CD8-positive, alpha-beta memory T cell (primary cell): ENCODE measurements around the gene NPHP4. TPM values are rescaled to one million over a fixed set of nuclear protein-coding genes. Genes with fewer than 3 reads are reported as not detected.

Source experiments
- CTCF ChIA-PET: fragments of 350-600 bp; sonication (Branson Sonifier 250); formaldehyde crosslinking; loops from one replicate; lab custom pipeline; 2021; ENCODE audit warnings: antibody characterized with exemption; lab: Charles Lee
- POLR2A ChIA-PET: fragments of 350-600 bp; sonication (Branson Sonifier 250); formaldehyde crosslinking; loops from one replicate; lab custom pipeline; 2021; ENCODE audit warnings: antibody characterized with exemption; lab: Charles Lee
- DNase-seq, 5 donors: peaks; one replicate each; pipeline versions ENCODE4 v3.0.0 to v3.0.0-alpha.2; 2020 to 2022; ENCODE audit warnings: mixed read lengths in 1 of 5
- H3K27ac ChIP-seq: one replicate; pipeline ENCODE4 v1.7.0; 2013; ENCODE audit warnings: low read depth, mild to moderate bottlenecking, low read length, moderate library complexity
- H3K27me3 ChIP-seq: 2 replicates; pipeline ENCODE4 v1.7.0; 2013; ENCODE audit warnings: low read length, mild to moderate bottlenecking; ENCODE audit not compliant: insufficient read depth, poor library complexity, severe bottlenecking
- H3K36me3 ChIP-seq: 2 replicates; pipeline ENCODE4 v1.7.0; 2013; ENCODE audit warnings: mild to moderate bottlenecking, low read length, moderate library complexity; ENCODE audit not compliant: insufficient read depth
- H3K4me1 ChIP-seq: 2 replicates; pipeline ENCODE4 v1.7.0; 2013; ENCODE audit warnings: mild to moderate bottlenecking, low read length, moderate library complexity; ENCODE audit not compliant: insufficient read depth
- H3K4me3 ChIP-seq: 2 replicates; pipeline ENCODE4 v1.7.0; 2013; ENCODE audit warnings: mild to moderate bottlenecking, low read length
- H3K9me3 ChIP-seq: 2 replicates; pipeline ENCODE4 v1.7.0; 2013; ENCODE audit warnings: mild to moderate bottlenecking, low read length
- H3K27ac Mint-ChIP-seq, 8 donors: one replicate each; pipeline ENCODE4 v1.8.0; 2020 to 2021; ENCODE audit warnings: mixed read lengths in 8 of 8, mild to moderate bottlenecking in 6 of 8, inconsistent platforms in 3 of 8, moderate library complexity in 3 of 8
- H3K27me3 Mint-ChIP-seq, 2 donors: one replicate each; pipeline ENCODE4 v1.8.0; 2020 to 2021; ENCODE audit warnings: mixed read lengths in 2 of 2, mild to moderate bottlenecking in 1 of 2, moderate library complexity in 1 of 2
- H3K36me3 Mint-ChIP-seq, 3 donors: one replicate each; pipeline ENCODE4 v1.8.0; 2020 to 2021; ENCODE audit warnings: mixed read lengths in 3 of 3, inconsistent platforms in 1 of 3, mild to moderate bottlenecking in 1 of 3
- H3K4me1 Mint-ChIP-seq, 3 donors: one replicate each; pipeline ENCODE4 v1.8.0; 2020 to 2021; ENCODE audit warnings: mixed read lengths in 3 of 3, inconsistent platforms in 1 of 3, mild to moderate bottlenecking in 1 of 3
- H3K4me3 Mint-ChIP-seq, 7 donors: one replicate each; pipeline ENCODE4 v1.8.0; 2020 to 2021; ENCODE audit warnings: mixed read lengths in 7 of 7, mild to moderate bottlenecking in 6 of 7, moderate library complexity in 4 of 7, inconsistent platforms in 2 of 7
- H3K9me3 Mint-ChIP-seq, 5 donors: one replicate each; pipeline ENCODE4 v1.8.0; 2020 to 2022; ENCODE audit warnings: mixed read lengths in 5 of 5, mild to moderate bottlenecking in 3 of 5, moderate library complexity in 2 of 5, inconsistent platforms in 1 of 5
- polyA plus RNA-seq: library from polyadenylated mRNA; unstranded; fragments of 300-500 nt; fragmentation: Illumina TruSeq; gene quantifications from one replicate; pipeline ENCODE4 v1.2.3, GENCODE V29; 2021
- total RNA-seq, 2 experiments: library from RNA; stranded (reverse); gene quantifications; one replicate each; pipeline ENCODE4 v1.2.3, GENCODE V29; 2021

The NPHP4 gene
- total and polyA plus RNA-seq, 3 experiments from 2014 or later = 1.2 to 11.5 (median 11.2) TPM

GRCh38 chr1:5945445-5945844 is 46.8 kb downstream of the NPHP4 start:
- Histone ChIP-seq H3K27ac (no peak overlapping the region), H3K9me3 (no peaks in the 10 kb centered on the region), H3K27me3 (no peaks in the 10 kb centered on the region), H3K4me3 (no peak overlapping the region), H3K4me1 (no peaks in the 10 kb centered on the region), H3K36me3 (no peaks in the 10 kb centered on the region)
- CTCF ChIA-PET = no interaction called here
- no peaks in the 10 kb centered on the region for H3K9me3 Mint-ChIP-seq
- POLR2A ChIA-PET = no interaction called here
- H3K27me3 Mint-ChIP-seq = no peaks in the 10 kb centered on the region
- H3K27ac Mint-ChIP-seq = peak overlapping the region in 2 of 8 donors; percentile 14 to 21
- H3K4me3 Mint-ChIP-seq = no peak overlapping the region
- H3K36me3 Mint-ChIP-seq = peaks cover 4 to 26% (median 8%) of the 10 kb centered on the region in 3 donors
- DNase-seq = no peak
- H3K4me1 Mint-ChIP-seq = peaks cover 0 to under 1% (median 0%) of the 10 kb centered on the region in 3 donors

GRCh38 chr1:5944843-5945167 is 47.4 kb downstream of the NPHP4 start:
- DNase-seq = no peak
- H3K9me3 ChIP-seq = no peaks in the 10 kb centered on the region
- ChIA-PET CTCF (no interaction called here), POLR2A (no interaction called here)
- Mint-ChIP-seq H3K36me3 (peaks cover 4 to 26% (median 8%) of the 10 kb centered on the region in 3 donors), H3K9me3 (no peaks in the 10 kb centered on the region), H3K27ac (no peak overlapping the region), H3K27me3 (no peaks in the 10 kb centered on the region), H3K4me1 (no peaks in the 10 kb centered on the region), H3K4me3 (no peak overlapping the region)
- H3K36me3 ChIP-seq = no peaks in the 10 kb centered on the region
- no peak overlapping the region for H3K4me3 ChIP-seq
- H3K27ac ChIP-seq = no peak overlapping the region
- no peaks in the 10 kb centered on the region for H3K27me3 ChIP-seq
- H3K4me1 ChIP-seq = no peaks in the 10 kb centered on the region

- CTCF ChIA-PET = no interaction called here
- H3K27ac ChIP-seq = no peak overlapping the region
- no peak for DNase-seq
- no peaks in the 10 kb centered on the region for H3K4me1 ChIP-seq
- POLR2A ChIA-PET = no interaction called here
- Mint-ChIP-seq H3K4me1 (no peaks in the 10 kb centered on the region), H3K36me3 (peaks cover 3 to 25% (median 8%) of the 10 kb centered on the region in 3 donors), H3K4me3 (no peak overlapping the region), H3K27ac (no peak overlapping the region), H3K27me3 (no peaks in the 10 kb centered on the region), H3K9me3 (no peaks in the 10 kb centered on the region)
- no peaks in the 10 kb centered on the region for H3K27me3 ChIP-seq
- no peak overlapping the region for H3K4me3 ChIP-seq
- H3K36me3 ChIP-seq = no peaks in the 10 kb centered on the region
- H3K9me3 ChIP-seq = no peaks in the 10 kb centered on the region
These were observed 47.9 kb downstream of the NPHP4 start for GRCh38 chr1:5944154-5944842.

GRCh38 chr1:5943343-5944124 is 48.7 kb downstream of the NPHP4 start:
- Histone ChIP-seq H3K36me3 (no peaks in the 10 kb centered on the region), H3K4me3 (no peak overlapping the region), H3K27me3 (no peaks in the 10 kb centered on the region), H3K4me1 (no peaks in the 10 kb centered on the region), H3K9me3 (no peaks in the 10 kb centered on the region), H3K27ac (no peak overlapping the region)
- Mint-ChIP-seq H3K36me3 (peaks cover 0 to 23% (median 6%) of the 10 kb centered on the region in 3 donors), H3K4me3 (no peak overlapping the region), H3K9me3 (no peaks in the 10 kb centered on the region), H3K4me1 (no peaks in the 10 kb centered on the region), H3K27ac (no peak overlapping the region), H3K27me3 (no peaks in the 10 kb centered on the region)
- no peak for DNase-seq
- POLR2A ChIA-PET = no interaction called here
- CTCF ChIA-PET = no interaction called here

- Histone ChIP-seq H3K4me3 (no peak overlapping the region), H3K36me3 (no peaks in the 10 kb centered on the region), H3K27ac (no peak overlapping the region), H3K4me1 (no peaks in the 10 kb centered on the region), H3K27me3 (no peaks in the 10 kb centered on the region), H3K9me3 (no peaks in the 10 kb centered on the region)
- DNase-seq = no peak
- ChIA-PET CTCF (no interaction called here), POLR2A (no interaction called here)
- H3K4me3 Mint-ChIP-seq = no peak overlapping the region
- peaks cover 0 to 19% (median 9%) of the 10 kb centered on the region in 3 donors for H3K36me3 Mint-ChIP-seq
- H3K27ac Mint-ChIP-seq = no peak overlapping the region
- no peaks in the 10 kb centered on the region for H3K9me3 Mint-ChIP-seq
- no peaks in the 10 kb centered on the region for H3K27me3 Mint-ChIP-seq
- H3K4me1 Mint-ChIP-seq = peaks cover 0 to 3% (median 0%) of the 10 kb centered on the region in 3 donors
These were observed 50.6 kb downstream of the NPHP4 start for GRCh38 chr1:5941671-5942070.

- H3K36me3 Mint-ChIP-seq = peaks cover 0 to 14% (median 9%) of the 10 kb centered on the region in 3 donors
- ChIA-PET POLR2A (no interaction called here), CTCF (no interaction called here)
- H3K27ac Mint-ChIP-seq = peak overlapping the region in 1 of 8 donors; percentile 20
- H3K9me3 ChIP-seq = no peaks in the 10 kb centered on the region
- H3K9me3 Mint-ChIP-seq = no peaks in the 10 kb centered on the region
- H3K36me3 ChIP-seq = no peaks in the 10 kb centered on the region
- no peaks in the 10 kb centered on the region for H3K27me3 ChIP-seq
- H3K27ac ChIP-seq = no peak overlapping the region
- H3K27me3 Mint-ChIP-seq = no peaks in the 10 kb centered on the region
- no peak overlapping the region for H3K4me3 Mint-ChIP-seq
- no peak overlapping the region for H3K4me3 ChIP-seq
- no peak for DNase-seq
- H3K4me1 Mint-ChIP-seq = peaks cover 0 to 3% (median 0%) of the 10 kb centered on the region in 3 donors
- no peaks in the 10 kb centered on the region for H3K4me1 ChIP-seq
These were observed 51.4 kb downstream of the NPHP4 start for GRCh38 chr1:5940723-5941407.

GRCh38 chr1:5939271-5940170 is 52.7 kb downstream of the NPHP4 start:
- Histone ChIP-seq H3K4me1 (no peaks in the 10 kb centered on the region), H3K4me3 (no peak overlapping the region), H3K27ac (no peak overlapping the region), H3K36me3 (no peaks in the 10 kb centered on the region), H3K9me3 (no peaks in the 10 kb centered on the region), H3K27me3 (no peaks in the 10 kb centered on the region)
- ChIA-PET POLR2A (no interaction called here), CTCF (no interaction called here)
- H3K4me1 Mint-ChIP-seq = peaks cover 0 to 3% (median 0%) of the 10 kb centered on the region in 3 donors
- H3K36me3 Mint-ChIP-seq = peaks cover 0 to 6% (median 3%) of the 10 kb centered on the region in 3 donors
- no peak overlapping the region for H3K27ac Mint-ChIP-seq
- no peak for DNase-seq
- H3K4me3 Mint-ChIP-seq = no peak overlapping the region
- H3K27me3 Mint-ChIP-seq = no peaks in the 10 kb centered on the region
- no peaks in the 10 kb centered on the region for H3K9me3 Mint-ChIP-seq
